Left hindlimb (tissue), 1 donor: ENCODE results near the gene TMEM154.

Experiments used
- DNase-seq: peaks from one replicate; pipeline ENCODE4 v3.0.0-alpha.2; 2018

TMEM154 gene, protein sequence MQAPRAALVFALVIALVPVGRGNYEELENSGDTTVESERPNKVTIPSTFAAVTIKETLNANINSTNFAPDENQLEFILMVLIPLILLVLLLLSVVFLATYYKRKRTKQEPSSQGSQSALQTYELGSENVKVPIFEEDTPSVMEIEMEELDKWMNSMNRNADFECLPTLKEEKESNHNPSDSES

GRCh38 chr4:152679414-152680281 lies at the start of gene TMEM154:
TSS of gene TMEM154 (minus strand) at chr4:152679997. CDS start at chr4:152679933, 64 bp downstream.
- DNase-seq: peak; percentile 74

DNA sequence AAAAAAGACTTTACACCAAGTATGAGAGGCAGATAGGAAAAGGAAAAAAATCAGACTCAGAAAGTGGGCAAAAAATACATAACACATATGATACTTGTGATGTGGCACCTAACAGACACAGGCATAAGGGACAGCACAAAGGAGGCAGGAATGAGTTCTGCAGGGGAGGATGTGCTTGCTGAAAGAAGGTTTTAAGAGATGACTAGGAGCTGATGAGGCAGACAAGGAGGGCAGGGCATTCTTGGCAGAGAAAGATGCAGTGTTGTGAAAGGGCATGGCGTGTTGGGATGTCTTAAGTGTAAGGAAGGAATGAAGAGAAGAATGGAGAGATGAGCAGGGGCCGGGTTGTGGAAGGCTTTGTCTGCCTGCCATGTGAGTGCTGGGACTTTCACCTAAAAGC lies 49.7 kb upstream of the TMEM154 start:
- DNase-seq: no peak

DNA sequence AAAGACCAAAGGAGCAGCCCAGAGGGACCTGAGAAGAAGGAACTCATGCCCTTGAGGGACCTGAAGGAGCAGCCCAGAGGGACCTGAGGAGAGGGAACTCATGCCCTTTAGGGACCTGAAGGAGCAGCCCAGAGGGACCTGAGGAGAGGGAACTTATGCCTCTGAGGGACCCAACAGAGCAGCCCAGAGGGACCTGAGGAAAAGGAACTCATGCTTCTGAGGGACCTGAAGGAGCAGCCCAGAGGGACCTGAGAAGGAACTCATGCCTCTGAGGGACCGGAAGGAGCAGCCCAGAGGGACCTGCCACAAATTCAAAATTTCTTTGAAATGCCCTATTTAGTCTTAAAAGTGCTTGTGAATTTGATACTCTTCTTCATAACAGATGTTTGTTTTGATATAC lies 48.5 kb upstream of the TMEM154 start:
- no peak for DNase-seq

DNA sequence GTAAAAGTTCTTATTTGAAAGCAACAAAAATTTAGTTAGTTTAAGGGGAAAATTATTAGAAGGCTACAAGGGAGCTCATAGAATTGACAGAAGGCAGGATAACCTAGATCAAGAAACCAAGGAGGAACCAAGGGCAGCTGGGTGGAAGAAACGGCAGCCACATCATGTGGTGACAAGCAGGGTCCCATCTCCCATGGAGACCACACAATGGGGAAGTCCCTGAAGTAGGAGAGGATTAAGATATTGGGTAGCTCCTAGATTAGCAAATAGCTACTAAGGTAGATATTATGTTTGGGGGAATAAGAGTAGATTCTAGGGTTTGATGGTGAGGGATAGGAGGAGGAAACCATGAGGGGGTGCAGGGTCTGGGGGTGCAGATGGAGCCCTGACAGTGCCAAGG lies 48.0 kb upstream of the TMEM154 start:
- DNase-seq: no peak

DNA sequence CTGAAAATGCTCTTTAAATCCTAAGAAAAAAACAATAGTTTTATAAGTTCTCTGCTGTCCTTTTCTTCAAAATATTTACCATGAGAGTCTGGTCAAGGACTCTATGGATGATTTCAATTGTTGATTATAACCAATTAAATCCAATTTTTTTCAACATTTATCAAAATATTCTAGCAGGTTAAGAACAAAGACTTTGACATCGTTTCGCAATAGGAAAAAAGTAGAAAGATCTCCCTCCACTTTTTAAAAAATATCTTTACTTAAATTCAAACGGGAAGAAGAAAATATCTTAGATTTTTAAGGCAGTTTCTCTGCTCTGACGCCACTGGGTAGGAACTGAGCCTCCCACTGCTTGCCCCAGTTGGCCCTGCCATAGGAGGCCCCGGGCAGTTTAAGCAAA lies 44.7 kb upstream of the TMEM154 start:
- DNase-seq: no peak

- DNase-seq: no peak
These were observed 43.4 kb upstream of the TMEM154 start for GRCh38 chr4:152723236-152723635.

GRCh38 chr4:152719801-152720556 lies 40.2 kb upstream of the TMEM154 start:
- DNase-seq: peak; percentile 36

DNA sequence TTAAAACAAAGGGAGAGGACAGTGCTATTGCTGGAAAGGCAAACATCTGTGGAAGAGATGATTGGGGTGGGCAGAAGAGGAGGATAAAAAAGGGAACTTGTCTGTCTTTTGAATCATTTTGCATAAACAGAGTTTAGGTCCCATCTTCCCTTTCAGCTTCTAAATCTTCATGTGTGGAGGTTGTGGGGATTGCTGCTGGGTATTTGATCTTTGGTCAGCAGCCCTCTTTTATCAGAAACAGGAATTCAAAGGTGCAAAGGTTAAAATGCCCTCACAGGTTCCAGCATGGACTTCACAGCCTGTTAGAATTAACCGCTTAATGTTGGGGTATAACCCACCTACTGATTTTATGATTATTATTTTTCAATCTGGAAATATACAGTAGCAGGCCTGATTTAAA lies 39.5 kb upstream of the TMEM154 start:
- DNase-seq: no peak

DNA sequence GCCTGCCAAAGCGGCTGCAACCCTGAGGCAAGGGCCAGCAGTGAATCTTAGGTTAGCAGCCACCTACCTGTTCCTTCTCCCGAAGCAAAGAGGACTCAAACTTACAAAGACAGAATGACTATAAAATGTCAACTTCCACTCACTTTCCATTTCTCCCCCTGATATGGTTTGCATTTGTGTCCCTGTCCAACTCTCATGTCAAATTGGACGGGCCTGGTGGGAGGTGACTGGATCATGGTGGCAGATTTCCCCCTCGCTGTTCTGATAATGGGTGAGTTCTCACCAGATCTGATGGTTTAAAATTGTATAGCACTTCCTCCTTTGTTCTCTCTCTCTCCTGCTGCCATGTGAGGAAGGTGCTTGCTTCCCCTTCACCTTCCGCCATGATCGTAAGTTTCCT lies 35.3 kb upstream of the TMEM154 start:
- DNase-seq: no peak

- no peak for DNase-seq
These were observed 34.3 kb upstream of the TMEM154 start for GRCh38 chr4:152713951-152714705.

- no peak for DNase-seq
These were observed 30.1 kb upstream of the TMEM154 start for GRCh38 chr4:152709675-152710438.

GRCh38 chr4:152708796-152709195 lies 29.0 kb upstream of the TMEM154 start:
- DNase-seq: no peak

DNA sequence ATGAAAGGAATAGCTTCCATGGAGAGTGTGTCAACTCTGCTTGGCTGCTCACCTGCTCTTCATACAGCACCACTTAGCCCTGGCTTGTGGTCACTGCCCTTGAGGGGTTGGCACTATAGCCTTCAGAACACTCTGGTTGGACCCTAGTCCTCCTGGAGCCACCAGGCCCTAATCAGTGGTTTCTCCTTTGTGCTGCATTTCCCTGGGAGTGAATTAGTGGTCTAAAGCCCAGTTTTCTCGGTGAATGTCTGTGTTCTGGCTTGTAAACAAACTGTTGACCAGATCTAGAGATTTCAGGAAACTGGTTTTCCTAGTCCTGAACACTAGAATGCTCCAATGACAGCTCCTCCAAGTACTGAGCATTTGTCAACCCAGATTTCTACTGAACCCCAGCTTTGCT lies 28.6 kb upstream of the TMEM154 start:
- no peak for DNase-seq

DNA sequence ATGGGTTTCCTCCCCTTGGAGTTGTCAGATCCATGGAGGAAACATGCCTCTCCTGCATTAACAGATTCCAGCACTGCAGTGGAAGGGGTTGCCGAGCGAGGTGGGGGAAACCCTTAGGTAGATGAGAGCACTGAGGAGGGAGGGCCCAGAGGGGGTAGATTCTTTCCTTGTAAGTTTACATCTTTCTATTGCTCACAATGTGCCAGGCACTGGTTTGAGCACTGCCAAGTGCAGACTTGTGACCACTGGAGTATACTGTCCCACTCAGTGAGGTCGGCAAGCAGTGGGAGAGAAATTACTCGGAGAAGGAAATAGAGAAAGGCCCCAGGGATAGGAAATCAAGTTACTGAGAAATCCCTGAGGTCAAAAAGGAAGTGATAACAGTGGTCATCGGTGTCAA lies 27.8 kb upstream of the TMEM154 start:
- no peak for DNase-seq

GRCh38 chr4:152705903-152706302 lies 26.1 kb upstream of the TMEM154 start:
- no peak for DNase-seq

GRCh38 chr4:152704788-152705187 lies 25.0 kb upstream of the TMEM154 start:
- DNase-seq: no peak

DNA sequence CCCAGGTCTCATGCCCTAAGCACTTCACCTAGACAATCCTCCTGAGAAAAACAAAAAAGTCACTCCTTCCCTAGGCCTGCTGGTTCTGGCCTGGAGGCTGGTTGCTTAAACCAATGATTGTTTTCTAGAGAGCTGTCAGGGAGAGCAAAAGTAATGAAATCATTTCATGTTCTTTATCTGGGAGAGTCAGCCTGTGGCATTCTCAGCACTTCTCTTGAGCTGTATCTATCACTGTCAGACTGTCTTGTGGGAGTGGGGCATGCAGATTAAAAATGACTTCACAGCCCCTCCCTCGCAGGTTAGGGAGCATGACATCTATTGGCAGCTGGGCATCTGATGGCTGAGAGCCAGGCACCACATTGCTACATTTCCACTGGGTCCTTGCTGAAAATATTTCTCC lies 20.4 kb upstream of the TMEM154 start:
- DNase-seq: no peak

DNA sequence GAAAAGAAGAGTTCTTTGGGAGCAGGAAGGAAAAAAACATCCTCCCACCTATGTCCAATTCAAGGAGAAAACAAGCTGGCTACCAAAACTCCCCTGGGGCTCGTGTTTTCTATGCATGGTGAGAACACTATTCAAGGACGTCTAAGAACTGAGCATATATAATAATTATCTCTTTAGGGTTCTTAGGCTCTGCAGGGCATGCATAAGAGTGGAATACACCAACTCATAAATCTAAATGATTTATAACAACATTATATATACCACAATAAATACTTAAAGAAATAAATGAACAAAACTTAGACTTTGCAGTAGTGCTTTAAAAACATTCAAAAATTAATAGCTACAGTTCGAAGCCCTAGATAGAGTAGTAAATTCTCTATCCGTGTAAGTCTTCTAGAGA lies 19.5 kb upstream of the TMEM154 start:
- no peak for DNase-seq

DNA sequence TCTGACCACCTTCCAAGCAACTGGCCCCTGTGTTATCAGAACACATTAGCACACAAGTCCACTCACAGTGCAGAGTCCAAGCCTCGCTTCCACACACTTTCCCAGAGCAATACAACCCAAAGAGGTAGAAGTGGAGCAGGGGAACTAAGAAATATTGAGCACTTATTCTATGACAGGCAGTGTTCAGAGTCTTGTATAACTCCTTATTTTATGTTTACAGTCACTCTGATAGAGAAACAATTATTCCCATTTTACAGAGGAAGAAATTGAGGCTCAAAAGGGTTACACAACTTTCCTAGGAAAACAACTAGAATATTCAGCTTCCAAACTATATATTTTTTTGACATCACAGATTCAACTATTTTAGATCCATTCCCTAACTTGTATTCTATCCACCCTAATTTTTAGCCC lies 18.3 kb upstream of the TMEM154 start:
- DNase-seq: no peak

- no peak for DNase-seq
These were observed 17.7 kb upstream of the TMEM154 start for GRCh38 chr4:152697284-152698088.

DNA sequence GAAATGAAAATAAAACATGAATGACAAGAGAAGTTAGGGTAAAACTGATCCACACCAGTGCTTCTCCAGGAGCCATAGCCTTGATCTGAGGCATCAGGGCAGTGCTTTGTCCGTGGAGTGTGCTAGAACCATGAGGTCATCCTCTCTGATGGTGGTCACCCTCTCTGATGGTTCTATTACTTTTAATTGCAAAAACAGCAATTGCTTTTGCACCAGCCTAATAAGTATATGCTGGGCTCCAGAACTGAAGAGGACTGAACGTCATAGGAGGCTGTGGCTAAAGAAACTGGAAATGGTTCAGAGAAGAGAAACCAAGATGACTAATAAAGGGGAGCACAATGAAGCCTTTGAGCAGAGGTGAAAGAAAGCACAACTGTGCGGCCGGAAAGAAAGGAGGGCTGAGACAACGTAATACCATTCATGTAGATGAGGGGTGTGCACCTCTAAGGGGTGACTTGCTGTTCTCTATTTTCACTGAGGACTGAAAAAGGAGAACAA lies 17.0 kb upstream of the TMEM154 start:
- DNase-seq: no peak
